ENCODE measurements around the gene TMEM59L. TPM values are rescaled to one million over a fixed set of nuclear protein-coding genes. Genes with fewer than 3 reads are reported as not detected.

TMEM59L gene
- total and polyA plus RNA-seq, 2 of the 4 experiments (the other 2 are of a cell fraction) = under 0.01 to 5.9 TPM

DNA sequence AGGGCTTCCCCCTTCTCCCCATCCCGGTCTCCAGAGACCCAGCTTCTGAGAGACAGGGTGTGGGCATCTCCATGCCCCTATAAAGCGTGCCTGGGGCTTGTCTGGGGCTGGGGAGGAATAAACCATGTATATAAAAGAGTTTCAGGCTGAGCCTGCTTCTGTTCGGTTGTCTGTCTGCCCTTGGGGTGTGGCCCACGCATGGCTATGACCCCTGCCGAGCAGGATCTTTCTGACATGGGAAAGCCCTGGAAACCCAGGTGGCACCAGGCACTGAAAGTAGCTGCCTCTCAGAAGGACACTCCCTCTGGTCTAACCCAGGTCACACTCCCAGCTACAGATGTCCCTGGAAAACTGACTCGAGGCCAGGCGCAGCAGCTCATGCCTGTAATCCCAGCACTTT, 8.2 kb downstream of the TMEM59L start:
- H4K91ac ChIP-seq (ENCODE audit: insufficient read depth, low read depth, low read length) = no peak overlapping the region
- no peaks in the 10 kb centered on the region for H3K36me3 ChIP-seq (ENCODE audit: control insufficient read depth, insufficient read depth, low read length)
- H3K4me1 ChIP-seq (ENCODE audit: control insufficient read depth, insufficient read depth, low read length) = no peaks in the 10 kb centered on the region
- H3K9me3 ChIP-seq (ENCODE audit: control insufficient read depth, insufficient read depth, low read length) = peaks cover 4% of the 10 kb centered on the region; the same call in 1 of the 2 replicates
- no peak overlapping the region for H2AK9ac ChIP-seq (replicated peaks; ENCODE audit: low read depth, low read length, poor library complexity)
- no CpG with 5 or more reads among the region's 7 CpGs for WGBS, 2 experiments (ENCODE audit: extremely low coverage in 2 of 2, insufficient read length in 1 of 2)
- H2BK5ac ChIP-seq (ENCODE audit: low read depth, low read length, poor library complexity, severe bottlenecking) = no peak overlapping the region
- no peak overlapping the region for H2BK15ac ChIP-seq (ENCODE audit: low read depth, low read length)
- TF ChIP-seq POLR2A (IDR thresholded peaks at IDR 0.05; ENCODE audit: low read depth, low read length) = no peak
- no peak for TF ChIP-seq BHLHE40 (IDR thresholded peaks at IDR 0.05; ENCODE audit: low read depth, low read length)
- no peaks in the 10 kb centered on the region for H3K79me1 ChIP-seq (ENCODE audit: low read depth in 1 of 2, low read length in 2 of 2)
- H3K56ac ChIP-seq (ENCODE audit: extremely low read depth, insufficient read depth, low read length) = no peak overlapping the region
- no peak overlapping the region for H3K4me3 ChIP-seq (ENCODE audit: insufficient read depth, low read depth, low read length)
- H4K20me1 ChIP-seq (ENCODE audit: insufficient read depth, low read length) = no peaks in the 10 kb centered on the region
- intact Hi-C loops (cut with micrococcal nuclease) = no loop called here
- H3K27me3 ChIP-seq (ENCODE audit: control insufficient read depth, insufficient read depth, low read length) = peaks cover 9% of the 10 kb centered on the region
- ATAC-seq (ENCODE audit: low read depth) (no peak), DNase-seq (no peak)
- POLR2A ChIA-PET (ENCODE audit: unreplicated experiment) = no interaction called here
- no peak overlapping the region for H3K14ac ChIP-seq (replicated peaks; ENCODE audit: low read depth, low read length)
- in situ Hi-C loops (cut with MboI; ENCODE audit: low sequenced_read_pairs) = no loop called here
- H3K9me1 ChIP-seq (ENCODE audit: insufficient read depth, low read length) = no peaks in the 10 kb centered on the region
- dilution Hi-C loops (cut with HindIII; ENCODE audit: low sequenced_read_pairs, unreplicated experiment) = no loop called here
- no peak overlapping the region for H3K27ac ChIP-seq (ENCODE audit: insufficient read depth, low read length)
- no peak overlapping the region for H2BK20ac ChIP-seq (ENCODE audit: low read depth, low read length)
- H3K18ac ChIP-seq (ENCODE audit: low read depth, low read length) = no peak overlapping the region
- no peak overlapping the region for H2BK120ac ChIP-seq (ENCODE audit: low read depth, low read length)
- no TSS peak for BruUV-seq (replicated peaks)
- CTCF ChIA-PET = no interaction called here
- H4K8ac ChIP-seq (ENCODE audit: low read depth in 2 of 2, low read length in 2 of 2) = no peak overlapping the region
- H3K4ac ChIP-seq (ENCODE audit: low read depth, low read length) = no peak overlapping the region
- H3K9ac ChIP-seq (ENCODE audit: low read depth, low read length) = no peak overlapping the region
- H4K5ac ChIP-seq (ENCODE audit: low read depth, low read length) = no peak overlapping the region
- H2AFZ ChIP-seq (replicated peaks; ENCODE audit: low read length, poor library complexity) = no peak overlapping the region
- no peak overlapping the region for H2AK5ac ChIP-seq (ENCODE audit: low read depth, low read length)
- no peak overlapping the region for H3K4me2 ChIP-seq (ENCODE audit: low read depth, low read length)
- no peak overlapping the region for H3K23ac ChIP-seq (ENCODE audit: low read depth, low read length)

Measured in IMR-90 (cell line).